Amniotic epithelial cell (primary cell): Measurements from ENCODE around the gene CDH13.

Source experiments
- DNase-seq: peaks from one replicate; pipeline ENCODE4 v3.0.0-alpha.2; 2010; ENCODE audit warnings: low read depth

CDH13 gene

GRCh38 chr16:83771306-83771942 is 1144.7 kb downstream of the CDH13 start:
- no peak for DNase-seq

- no peak for DNase-seq
Observed at GRCh38 chr16:83772806-83773205, 1146.0 kb downstream of the CDH13 start.

GRCh38 chr16:83774066-83774465 is 1147.3 kb downstream of the CDH13 start:
- DNase-seq: no peak

GRCh38 chr16:83776944-83777343 is 1150.2 kb downstream of the CDH13 start:
- DNase-seq: no peak

GRCh38 chr16:83779886-83780285 is 1153.1 kb downstream of the CDH13 start:
- DNase-seq: no peak

- DNase-seq: no peak
Observed at GRCh38 chr16:83785455-83785854, 1158.7 kb downstream of the CDH13 start.

- DNase-seq: no peak
Observed at GRCh38 chr16:83789642-83790401, 1163.1 kb downstream of the CDH13 start.

GRCh38 chr16:83791916-83792315 is 1165.1 kb downstream of the CDH13 start:
- no peak for DNase-seq

- DNase-seq: no peak
Observed at GRCh38 chr16:83792391-83792790, 1165.6 kb downstream of the CDH13 start.

- DNase-seq: no peak
Observed at GRCh38 chr16:83793179-83793578, 1166.4 kb downstream of the CDH13 start.

- DNase-seq: no peak
Observed at GRCh38 chr16:83794860-83795554, 1168.2 kb downstream of the CDH13 start.

- no peak for DNase-seq
Observed at GRCh38 chr16:83797013-83797412, 1170.2 kb downstream of the CDH13 start.

GRCh38 chr16:83799336-83799735 is 1172.6 kb downstream of the CDH13 start:
- DNase-seq: no peak

GRCh38 chr16:83802135-83802534 is 1175.4 kb downstream of the CDH13 start:
- DNase-seq: no peak

GRCh38 chr16:83802554-83803205 is 1175.9 kb downstream of the CDH13 start:
- DNase-seq: no peak

- no peak for DNase-seq
Observed at GRCh38 chr16:83803811-83804210, 1177.0 kb downstream of the CDH13 start.

- DNase-seq: no peak
Observed at GRCh38 chr16:83804366-83804765, 1177.6 kb downstream of the CDH13 start.

- no peak for DNase-seq
Observed at GRCh38 chr16:83806036-83806435, 1179.3 kb downstream of the CDH13 start.

GRCh38 chr16:83806731-83807130 is 1180.0 kb downstream of the CDH13 start:
- DNase-seq: no peak

GRCh38 chr16:83807327-83807709 is 1180.5 kb downstream of the CDH13 start:
- DNase-seq: no peak

GRCh38 chr16:83807710-83808572 is 1181.2 kb downstream of the CDH13 start, which contains the start of gene HSBP1:
HSBP1 (plus strand) TSS chr16:83807978; CDS start chr16:83808077, 99 bp downstream.
- DNase-seq: peak; percentile 85
